SU-DHL-6 (cell line): ENCODE measurements around the gene KHDRBS1.

Experiments
- CTCF ChIP-seq: fragments of 200-600 bp; sonication (generic); IDR thresholded peaks from one replicate; pipeline ENCODE4 v1.5.1; 2017; ENCODE audit warnings: antibody characterized with exemption, mild to moderate bottlenecking, low read length, moderate library complexity; ENCODE audit not compliant: insufficient read depth, poor library complexity, severe bottlenecking
- EZH2phosphoT487 ChIP-seq: fragments of 200-600 bp; sonication (generic), shearing (Covaris generic); conservative IDR thresholded peaks from 2 replicates; pipeline ENCODE4 v1.6.1; 2018; ENCODE audit warnings: mild to moderate bottlenecking, antibody characterized with exemption, low read length, moderate library complexity, mixed read lengths

GRCh38 chr1:31977385-31978131 lies 36.1 kb upstream of the KHDRBS1 start:
- TF ChIP-seq CTCF (peak; percentile 20), EZH2phosphoT487 (no peak)
